Sigmoid colon (tissue), 7 donors: ENCODE results near the gene TBX4. TPM values are rescaled to one million over a fixed set of nuclear protein-coding genes. Genes with fewer than 3 reads are reported as not detected.
A peak's percentile ranks its signal among the peaks of the same experiment; 100 is the strongest.

Source experiments
- DNase-seq: peaks from one replicate; pipeline ENCODE4 v3.0.0-alpha.2; 2019
- H3K27ac ChIP-seq, 4 donors: fragments of 200-600 bp; sonication (generic); one replicate each; pipeline ENCODE4 v1.5.1; 2016 to 2019; ENCODE audit warnings: mild to moderate bottlenecking in 1 of 4
- H3K27me3 ChIP-seq, 3 donors: fragments of 200-600 bp; sonication (generic); one replicate each; pipeline ENCODE4 v1.5.1; 2019; ENCODE audit warnings: mild to moderate bottlenecking in 1 of 3
- H3K36me3 ChIP-seq, 4 donors: fragments of 200-600 bp; sonication (generic); one replicate each; pipeline ENCODE4 v1.5.1; 2016 to 2019
- H3K4me1 ChIP-seq, 4 donors: fragments of 200-600 bp; sonication (generic); one replicate each; pipeline ENCODE4 v1.5.1; 2017 to 2019
- H3K4me3 ChIP-seq, 4 donors: fragments of 200-600 bp; sonication (generic); one replicate each; pipeline ENCODE4 v1.5.1; 2017 to 2019; ENCODE audit warnings: mild to moderate bottlenecking in 2 of 4, moderate library complexity in 1 of 4
- H3K9me3 ChIP-seq, 4 donors: fragments of 200-600 bp in 3 of 4; sonication (generic) in 3 of 4; one replicate each; pipeline versions ENCODE4 v1.5.1 to v1.6.1; 2013 to 2019
- CTCF ChIP-seq, 4 experiments: fragments of 450-650 bp in 3 of 4; fragments of 200-600 bp in 1 of 4; IDR thresholded peaks; one replicate each; pipeline ENCODE4 v1.5.1; 2016 to 2019; ENCODE audit warnings: antibody characterized with exemption in 4 of 4, mild to moderate bottlenecking in 3 of 4, moderate library complexity in 2 of 4
- EP300 ChIP-seq, 4 donors: sonication (generic); formaldehyde crosslinking; IDR thresholded peaks; one replicate each; pipeline ENCODE4 v1.6.1; 2017; ENCODE audit warnings: antibody characterized with exemption in 4 of 4
- POLR2A ChIP-seq, 2 donors: fragments of 450-650 bp; IDR thresholded peaks; one replicate each; pipeline ENCODE4 v1.6.1; 2016; ENCODE audit warnings: antibody characterized with exemption in 2 of 2, mild to moderate bottlenecking in 2 of 2, moderate library complexity in 2 of 2
- POLR2AphosphoS5 ChIP-seq, 4 donors: sonication (generic); formaldehyde crosslinking; IDR thresholded peaks; one replicate each; pipeline ENCODE4 v1.6.1; 2017; ENCODE audit warnings: antibody characterized with exemption in 4 of 4
- WGBS, 2 donors: extraction: QIAGEN DNeasy Blood & Tissue Kit; methylation state at CpG; one replicate each; pipeline ENCODE4 v1.1.7; 2013; 5-methylcytosine and 5-hydroxymethylcytosine counted together
- intact Hi-C: fragments of 100-400 bp; cut with DNase I; formaldehyde crosslinking; loops from one replicate; pipeline ENCODE4 v1.15.1; 2023
- polyA plus RNA-seq, 3 donors: library from polyadenylated mRNA; stranded (reverse); fragments of 200-250 nt; gene quantifications; one replicate each; pipeline ENCODE4 v1.2.3, GENCODE V29; 2013
- total RNA-seq, 4 donors: library from RNA; depleted of rRNA; stranded (reverse); fragments of >200 nt; gene quantifications; one replicate each; pipeline ENCODE4 v1.1.0, GENCODE V29; 2016
- donor health status: healthy with polysubstance abuse.
- donor health status: Bipolar disorder and iron deficiency.
- donor health status: healthy.

The TBX4 gene
- total and polyA plus RNA-seq, 7 donors = not detected

GRCh38 chr17:61453566-61454380 lies 1.6 kb downstream of the TBX4 start:
- WGBS, 2 donors = 20 to 26% methylated on average over 17 of the region's 17 CpGs
- peaks cover 66 to 100% (median 77%) of the 10 kb centered on the region in 3 donors for H3K27me3 ChIP-seq
- intact Hi-C loops = no loop called here
- no peak for DNase-seq
- H3K4me3 ChIP-seq = no peak overlapping the region
- peaks cover 0 to 43% (median 30%) of the 10 kb centered on the region in 4 donors for H3K4me1 ChIP-seq
- no peaks in the 10 kb centered on the region for H3K36me3 ChIP-seq
- TF ChIP-seq POLR2A (IDR thresholded peaks at IDR 0.05) = no peak
- TF ChIP-seq POLR2AphosphoS5 (IDR thresholded peaks at IDR 0.05) = peak in 1 of 4 donors; percentile 26
- H3K9me3 ChIP-seq = no peaks in the 10 kb centered on the region
- no peak overlapping the region for H3K27ac ChIP-seq

DNA sequence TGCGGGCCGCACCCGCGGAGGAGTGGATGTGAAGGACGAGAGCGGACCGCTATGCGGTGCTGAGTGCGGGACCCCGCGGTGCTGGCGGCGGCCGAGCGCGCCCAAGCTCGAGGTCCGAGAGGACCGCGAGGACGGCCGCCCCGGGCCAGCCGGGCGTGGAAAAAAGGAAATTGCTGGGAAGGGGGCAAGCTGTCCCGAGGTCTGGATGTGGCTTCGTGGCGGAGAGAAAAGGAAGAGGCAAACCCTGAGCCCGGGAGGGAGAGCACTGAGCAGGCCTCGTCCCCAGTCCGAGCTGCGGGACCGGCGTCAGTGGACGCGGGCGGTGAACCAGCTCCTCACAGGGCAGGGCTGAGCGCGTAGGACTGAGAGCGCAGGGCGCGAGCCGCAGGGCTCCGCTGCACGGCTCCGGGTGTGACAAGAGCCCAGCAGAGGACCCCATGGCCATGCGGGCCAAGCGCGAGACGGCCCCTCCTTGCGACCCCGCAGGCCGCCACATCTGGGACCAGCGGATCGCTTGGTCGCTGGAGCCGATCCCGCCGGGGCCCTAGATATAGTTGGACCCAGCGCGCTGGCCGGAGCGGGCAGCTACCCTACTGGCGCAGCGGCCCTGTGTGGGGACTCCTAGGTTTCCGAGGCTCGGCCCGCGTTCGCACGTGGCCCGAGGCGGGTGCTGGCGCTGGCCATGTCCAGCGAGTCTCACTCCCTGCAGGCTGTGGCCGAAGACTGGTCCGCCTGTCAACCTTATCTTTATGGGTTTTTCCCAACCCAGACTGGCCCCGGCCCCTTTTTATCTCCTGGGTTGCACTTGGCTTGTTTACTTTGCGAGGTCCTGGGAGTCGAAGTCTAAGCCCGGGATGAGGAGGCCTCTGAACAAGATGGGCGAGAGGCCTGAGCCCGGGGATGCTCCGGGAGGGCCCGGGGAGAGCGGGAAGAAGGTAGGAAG lies 2.4 kb downstream of the TBX4 start:
- H3K4me3 ChIP-seq = no peak overlapping the region
- H3K4me1 ChIP-seq = peaks cover 0 to 43% (median 30%) of the 10 kb centered on the region in 4 donors
- no peaks in the 10 kb centered on the region for H3K9me3 ChIP-seq
- WGBS, 2 donors = 7 to 9% methylated on average over 86 of the region's 86 CpGs
- TF ChIP-seq EP300 (IDR thresholded peaks at IDR 0.05) (no peak), POLR2A (IDR thresholded peaks at IDR 0.05) (no peak), POLR2AphosphoS5 (IDR thresholded peaks at IDR 0.05) (no peak), CTCF (IDR thresholded peaks at IDR 0.05) (no peak)
- H3K36me3 ChIP-seq = no peaks in the 10 kb centered on the region
- peaks cover 72 to 100% (median 83%) of the 10 kb centered on the region in 3 donors for H3K27me3 ChIP-seq
- H3K27ac ChIP-seq = no peak overlapping the region
- peak; percentile 55 for DNase-seq
- intact Hi-C loops = no loop called here

GRCh38 chr17:61455324-61456060 lies 3.3 kb downstream of the TBX4 start:
- H3K27me3 ChIP-seq = peaks cover 70 to 100% (median 82%) of the 10 kb centered on the region in 3 donors
- no peak overlapping the region for H3K27ac ChIP-seq
- H3K36me3 ChIP-seq = no peaks in the 10 kb centered on the region
- intact Hi-C loops = no loop called here
- no peaks in the 10 kb centered on the region for H3K9me3 ChIP-seq
- H3K4me3 ChIP-seq = no peak overlapping the region
- TF ChIP-seq POLR2AphosphoS5 (IDR thresholded peaks at IDR 0.05) (no peak), POLR2A (IDR thresholded peaks at IDR 0.05) (no peak), EP300 (IDR thresholded peaks at IDR 0.05) (no peak), CTCF (IDR thresholded peaks at IDR 0.05) (no peak)
- H3K4me1 ChIP-seq = peaks cover 0 to 43% (median 30%) of the 10 kb centered on the region in 4 donors
- WGBS, 2 donors = 42 to 49% methylated on average over 18 of the region's 18 CpGs
- peak; percentile 53 for DNase-seq

GRCh38 chr17:61456061-61456681 lies 3.9 kb downstream of the TBX4 start:
- DNase-seq = peak; percentile 52
- intact Hi-C loops = no loop called here
- Histone ChIP-seq H3K4me3 (no peak overlapping the region), H3K27ac (no peak overlapping the region), H3K27me3 (peaks cover 64 to 100% (median 82%) of the 10 kb centered on the region in 3 donors), H3K36me3 (no peaks in the 10 kb centered on the region), H3K9me3 (no peaks in the 10 kb centered on the region), H3K4me1 (peaks cover 0 to 42% (median 29%) of the 10 kb centered on the region in 4 donors)
- 39 to 80% methylated on average over 47 of the region's 47 CpGs for WGBS, 2 donors
- TF ChIP-seq CTCF (IDR thresholded peaks at IDR 0.05) (no peak), EP300 (IDR thresholded peaks at IDR 0.05) (no peak), POLR2A (IDR thresholded peaks at IDR 0.05) (no peak), POLR2AphosphoS5 (IDR thresholded peaks at IDR 0.05) (no peak)
